Psoas muscle (tissue), 8 donors: Measurements from ENCODE around the gene CACNA2D1. TPM values are rescaled to one million over a fixed set of nuclear protein-coding genes. Genes with fewer than 3 reads are reported as not detected.
A peak's percentile ranks its signal among the peaks of the same experiment; 100 is the strongest.

ENCODE experiments used
- ATAC-seq, 4 donors: fragments of 200-7000 bp; cut with Tn5 transposase; one replicate each; pipeline ENCODE4 v1.9.1; 2020; ENCODE audit warnings: moderate library complexity in 3 of 4, mild to moderate bottlenecking in 2 of 4
- DNase-seq, 2 donors: peaks; one replicate each; pipeline ENCODE4 v3.0.0-alpha.2; 2020
- H3K27ac ChIP-seq: fragments of 200-600 bp; one replicate; pipeline ENCODE4 v1.8.0; 2022
- H3K27me3 ChIP-seq, 3 donors: fragments of 200-600 bp in 1 of 3; one replicate each; pipeline versions ENCODE4 v1.6.1 to v1.8.0; 2013 to 2022; ENCODE audit warnings: low read length in 2 of 3, mild to moderate bottlenecking in 2 of 3, moderate library complexity in 1 of 3; ENCODE audit not compliant: insufficient read depth in 3 of 3
- H3K36me3 ChIP-seq, 2 donors: fragments of 200-600 bp in 1 of 2; one replicate each; pipeline versions ENCODE4 v1.6.1 to v1.8.0; 2013 to 2022; ENCODE audit warnings: low read depth in 1 of 2, mild to moderate bottlenecking in 1 of 2, moderate library complexity in 1 of 2; ENCODE audit not compliant: insufficient read depth in 1 of 2
- H3K4me1 ChIP-seq: fragments of 200-600 bp; one replicate; pipeline ENCODE4 v1.8.0; 2022
- H3K4me3 ChIP-seq: fragments of 200-600 bp; one replicate; pipeline ENCODE4 v1.8.0; 2022; ENCODE audit warnings: mild to moderate bottlenecking
- H3K9me3 ChIP-seq: fragments of 200-600 bp; one replicate; pipeline ENCODE4 v1.8.0; 2022
- CTCF ChIP-seq: fragments of 200-600 bp; IDR thresholded peaks from one replicate; pipeline ENCODE4 v1.8.0; 2022; ENCODE audit warnings: antibody characterized with exemption
- WGBS, 3 donors: extraction: QIAGEN DNeasy Blood & Tissue Kit; methylation state at CpG; one replicate each; pipeline versions ENCODE4 v1.1.6 to v1.1.7; 2013; 5-methylcytosine and 5-hydroxymethylcytosine counted together
- intact Hi-C, 2 donors: fragments of 100-400 bp; cut with DNase I; formaldehyde crosslinking; loops; one replicate each; pipeline versions ENCODE4 v1.11.0 to v1.14.2; 2022
- polyA plus RNA-seq, 3 donors: library from polyadenylated mRNA; stranded (reverse); fragments of 200-250 nt; gene quantifications; one replicate each; pipeline ENCODE4 v1.2.3, GENCODE V29; 2013
- total RNA-seq, 4 donors: library from RNA; stranded (reverse); fragmentation: NEBNext Ultra II Directional in 2 of 4; extraction: Animal tissue kit (Norgen Biotek cat#: 25700) in 2 of 4; gene quantifications; one replicate each; pipeline versions ENCODE4 v1.2.1 to v1.2.4, GENCODE V29; 2021 to 2023
- donor health status: healthy with polysubstance abuse.
- donor health status: DM: no; HTN: no; CAD: no; lungs with moderate emphysema.
- donor health status: Bipolar disorder and iron deficiency.
- donor health status: healthy.
- donor health status: DM: yes; HTN: yes; CAD: no.
- donor health status: DM: no; HTN: no; CAD: no.
- donor health status: DM: no; HTN: no; CAD: no.
- donor health status: DM: yes; HTN: yes; CAD: no.

CACNA2D1 gene
- total and polyA plus RNA-seq, 7 donors = 10.2 to 167 (median 97.5) TPM

GRCh38 chr7:82212466-82212865 is 231.1 kb downstream of the CACNA2D1 start:
- Histone ChIP-seq H3K4me1 (peaks cover 20% of the 10 kb centered on the region), H3K27me3 (no peaks in the 10 kb centered on the region), H3K4me3 (no peak overlapping the region), H3K9me3 (no peaks in the 10 kb centered on the region), H3K36me3 (no peaks in the 10 kb centered on the region), H3K27ac (no peak overlapping the region)
- TF ChIP-seq CTCF = no peak
- no peak for DNase-seq
- ATAC-seq = no peak
- intact Hi-C loops = no loop called here

GRCh38 chr7:82211333-82211732 is 232.2 kb downstream of the CACNA2D1 start:
- Histone ChIP-seq H3K4me1 (peaks cover 21% of the 10 kb centered on the region), H3K27ac (peak overlapping the region; percentile 62)

GRCh38 chr7:82210416-82211184 is 233.0 kb downstream of the CACNA2D1 start:
- Histone ChIP-seq H3K9me3 (no peaks in the 10 kb centered on the region), H3K27ac (peak overlapping the region; percentile 62), H3K27me3 (no peaks in the 10 kb centered on the region), H3K4me3 (no peak overlapping the region), H3K36me3 (no peaks in the 10 kb centered on the region), H3K4me1 (peaks cover 21% of the 10 kb centered on the region)
- DNase-seq (no peak), ATAC-seq (peak in 3 of 4 donors; percentile 29 to 49 (median 44))
- intact Hi-C loops = no loop called here
- whole genome bisulfite sequencing, 3 donors = 22 to 47% (median 23%) methylated on average over 2 of the region's 2 CpGs
- TF ChIP-seq CTCF = no peak

More at GRCh38 chr7:82211333-82211732, 232.2 kb downstream of the CACNA2D1 start:
- no peaks in the 10 kb centered on the region for H3K9me3 ChIP-seq
- TF ChIP-seq CTCF = no peak
- intact Hi-C loops = no loop called here
- no peaks in the 10 kb centered on the region for H3K36me3 ChIP-seq
- H3K4me3 ChIP-seq = no peak overlapping the region
- peak in 1 of 2 donors; percentile 59 for DNase-seq
- 33 to 75% (median 50%) methylated on average over 1 of the region's 1 CpG for WGBS, 3 donors
- peak in 3 of 4 donors; percentile 28 to 82 (median 54) for ATAC-seq
- no peaks in the 10 kb centered on the region for H3K27me3 ChIP-seq

GRCh38 chr7:82209179-82209747 is 234.3 kb downstream of the CACNA2D1 start:
- intact Hi-C loops = no loop called here
- no peak for DNase-seq
- peak overlapping the region; percentile 62 for H3K27ac ChIP-seq

More at GRCh38 chr7:82209179-82209747, 234.3 kb downstream of the CACNA2D1 start:
- no peak for ATAC-seq
- Histone ChIP-seq H3K4me1 (peaks cover 30% of the 10 kb centered on the region), H3K27me3 (no peaks in the 10 kb centered on the region), H3K36me3 (no peaks in the 10 kb centered on the region), H3K4me3 (no peak overlapping the region), H3K9me3 (no peaks in the 10 kb centered on the region)
- WGBS, 3 donors = 58 to 77% (median 64%) methylated on average over 5 of the region's 5 CpGs
- no peak for TF ChIP-seq CTCF
